ENCODE data around the gene ZBTB11. TPM values are rescaled to one million over a fixed set of nuclear protein-coding genes. Genes with fewer than 3 reads are reported as not detected.
"Not testable (repeated sequence)": the region's sequence is repeated elsewhere in the genome, so short reads cannot be mapped to it uniquely, and the experiment has no call there.

Gene ZBTB11
- total and polyA plus RNA-seq, 2 donors (not counting 3 experiments of a cell fraction or from before 2014, with no cell fraction given), result 4.2 to 15.8 TPM

GRCh38 chr3:101611023-101611422 is 65.9 kb downstream of the ZBTB11 start:
- Histone ChIP-seq H3K9me1 (replicated peaks; ENCODE audit: control insufficient read depth, extremely low read depth, insufficient read depth, low read length) (no peaks in the 10 kb centered on the region), H3K9me3 (replicated peaks; ENCODE audit: control insufficient read depth, insufficient read depth, low read length) (no peaks in the 10 kb centered on the region), H3K4me2 (ENCODE audit: insufficient read depth, low read length) (no peak overlapping the region), H3K4me1 (ENCODE audit: control insufficient read depth, extremely low read depth, insufficient read depth, low read length) (no peaks in the 10 kb centered on the region), H4K20me1 (replicated peaks; ENCODE audit: control insufficient read depth, extremely low read depth, insufficient read depth, low read length) (no peaks in the 10 kb centered on the region), H2AFZ (ENCODE audit: low read depth, low read length) (no peak overlapping the region), H3K36me3 (ENCODE audit: control insufficient read depth in 2 of 2, extremely low read depth in 1 of 2, insufficient read depth in 2 of 2, low read length in 2 of 2) (no peaks in the 10 kb centered on the region), H3K27ac (ENCODE audit: insufficient read depth, low read depth, low read length) (no peak overlapping the region), H3K4me3 (replicated peaks in 1 of 3; ENCODE audit: insufficient read depth in 1 of 3, low read depth in 1 of 3, low read length in 3 of 3) (no peak overlapping the region), H3K79me2 (ENCODE audit: control insufficient read depth, insufficient read depth, low read length) (no peaks in the 10 kb centered on the region), H3K27me3 (ENCODE audit: control insufficient read depth in 2 of 2, insufficient read depth in 2 of 2, low read length in 2 of 2) (no peaks in the 10 kb centered on the region), H3K9ac (replicated peaks; ENCODE audit: extremely low read depth, insufficient read depth, low read length) (no peak overlapping the region)
- FAIRE-seq (no peak), DNase-seq (ENCODE audit: low read depth, low spot score) (no peak)
- TF ChIP-seq, protein P1, sequence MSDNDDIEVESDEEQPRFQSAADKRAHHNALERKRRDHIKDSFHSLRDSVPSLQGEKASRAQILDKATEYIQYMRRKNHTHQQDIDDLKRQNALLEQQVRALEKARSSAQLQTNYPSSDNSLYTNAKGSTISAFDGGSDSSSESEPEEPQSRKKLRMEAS (IDR thresholded peaks at IDR 0.05; ENCODE audit: insufficient read depth, insufficient read length), result no peak
- TF ChIP-seq POLR2A (IDR thresholded peaks at IDR 0.05; ENCODE audit: low read depth, low read length) (no peak), EZH2 (IDR thresholded peaks at IDR 0.05; ENCODE audit: borderline replicate concordance, low read depth, low read length, severe bottlenecking) (no peak), MYC (IDR thresholded peaks at IDR 0.05; ENCODE audit: low read depth, low read length) (no peak), GATA2 (IDR thresholded peaks at IDR 0.05; ENCODE audit: insufficient read depth, insufficient read length, low read depth, low read length) (no peak), FOS (IDR thresholded peaks at IDR 0.05; ENCODE audit: borderline replicate concordance, insufficient read depth, low read length) (no peak), CTCF (IDR thresholded peaks at IDR 0.05; ENCODE audit: extremely low read depth in 1 of 2, insufficient read depth in 1 of 2, low read depth in 1 of 2, low read length in 2 of 2) (no peak), POLR2AphosphoS5 (IDR thresholded peaks at IDR 0.05; ENCODE audit: insufficient read depth, low read depth, low read length) (no peak), JUN (IDR thresholded peaks at IDR 0.05; ENCODE audit: borderline replicate concordance, insufficient read depth, insufficient read length, low read depth) (no peak)
- POLR2A ChIA-PET, result no interaction called here
- BruUV-seq (replicated peaks), result no TSS peak
- CTCF ChIA-PET, result no interaction called here
- dilution Hi-C loops (cut with MboI; ENCODE audit: extremely low pct_ligation_motif_present, low sequenced_read_pairs) (no loop called here), intact Hi-C loops (cut with micrococcal nuclease) (no loop called here)

DNA sequence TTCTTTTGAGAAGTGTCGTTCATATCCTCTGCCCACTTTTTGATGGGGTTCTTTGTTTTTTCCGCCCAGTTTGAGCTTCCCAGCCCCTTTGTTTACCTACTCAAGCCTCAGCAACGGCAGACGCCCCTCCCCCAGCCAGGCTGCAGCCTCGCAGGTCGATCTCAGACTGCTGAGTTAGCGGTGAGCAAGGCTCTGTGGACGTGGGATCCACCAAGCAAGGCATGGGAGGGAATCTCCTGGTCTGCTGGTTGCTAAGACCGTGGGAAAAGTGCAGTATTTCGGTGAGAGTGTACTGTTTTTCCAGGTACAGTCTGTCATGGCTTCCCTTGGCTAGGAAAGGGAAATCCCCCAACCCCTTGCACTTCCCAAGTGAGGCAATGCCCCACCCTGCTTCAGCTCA is 71.5 kb downstream of the ZBTB11 start:
- H2AFZ ChIP-seq (ENCODE audit: low read depth, low read length); H3K9me1 ChIP-seq (replicated peaks; ENCODE audit: control insufficient read depth, extremely low read depth, insufficient read depth, low read length); BruUV-seq (replicated peaks); H3K36me3 ChIP-seq (ENCODE audit: control insufficient read depth in 2 of 2, extremely low read depth in 1 of 2, insufficient read depth in 2 of 2, low read length in 2 of 2); CTCF ChIA-PET; H3K27me3 ChIP-seq (ENCODE audit: control insufficient read depth in 2 of 2, insufficient read depth in 2 of 2, low read length in 2 of 2); POLR2A ChIA-PET; H3K4me2 ChIP-seq (ENCODE audit: insufficient read depth, low read length); H3K27ac ChIP-seq (ENCODE audit: insufficient read depth, low read depth, low read length); intact Hi-C loops (cut with micrococcal nuclease); H4K20me1 ChIP-seq (replicated peaks; ENCODE audit: control insufficient read depth, extremely low read depth, insufficient read depth, low read length); H3K9ac ChIP-seq (replicated peaks; ENCODE audit: extremely low read depth, insufficient read depth, low read length); dilution Hi-C loops (cut with MboI; ENCODE audit: extremely low pct_ligation_motif_present, low sequenced_read_pairs); H3K79me2 ChIP-seq (ENCODE audit: control insufficient read depth, insufficient read depth, low read length); H3K4me1 ChIP-seq (ENCODE audit: control insufficient read depth, extremely low read depth, insufficient read depth, low read length); FAIRE-seq; H3K4me3 ChIP-seq (replicated peaks in 1 of 3; ENCODE audit: insufficient read depth in 1 of 3, low read depth in 1 of 3, low read length in 3 of 3); DNase-seq (ENCODE audit: low read depth, low spot score); H3K9me3 ChIP-seq (replicated peaks; ENCODE audit: control insufficient read depth, insufficient read depth, low read length): not testable (repeated sequence)

All from endothelial cell of umbilical vein (primary cell).